Skin epidermis (tissue), 12 donors: ENCODE data around the gene GABRP.
A peak's percentile ranks its signal among the peaks of the same experiment; 100 is the strongest.

Experiments used
- H3K27ac ChIP-seq, 21 experiments: fragments of 200-600 bp; sonication (generic) in 11 of 21; one replicate each; pipeline ENCODE4 v1.5.0; 2020; ENCODE audit warnings: mild to moderate bottlenecking in 3 of 21, inconsistent platforms in 2 of 21, moderate library complexity in 2 of 21
- H3K4me3 ChIP-seq, 7 experiments: fragments of 200-600 bp; sonication (generic) in 2 of 7; one replicate each; pipeline ENCODE4 v1.5.0; 2020; ENCODE audit warnings: inconsistent platforms in 2 of 7, mild to moderate bottlenecking in 2 of 7, moderate library complexity in 1 of 7

GABRP gene

DNA sequence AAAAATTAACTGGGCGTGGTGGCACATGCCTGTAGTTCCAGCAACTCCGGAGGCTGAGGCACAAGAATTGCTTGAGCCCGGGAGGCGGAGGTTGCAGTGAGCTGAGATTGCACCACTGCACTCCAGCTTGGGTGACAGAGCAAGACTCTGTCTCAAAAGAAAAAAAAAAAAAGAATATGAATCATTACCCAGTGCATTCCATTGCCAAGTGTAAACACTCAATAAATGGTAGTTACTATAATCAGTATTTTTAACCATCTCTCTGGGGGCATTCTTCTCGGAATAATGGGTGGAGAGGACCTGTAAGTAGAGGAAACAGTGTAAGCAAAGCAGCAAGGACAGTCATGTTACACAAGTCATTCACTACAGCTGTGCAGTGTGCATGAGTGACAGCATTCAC, 64.5 kb downstream of the GABRP start:
- Histone ChIP-seq H3K27ac (no peak overlapping the region), H3K4me3 (no peak overlapping the region)

GRCh38 chr5:170849374-170849773, 65.8 kb downstream of the GABRP start:
- no peak overlapping the region for H3K4me3 ChIP-seq
- no peak overlapping the region for H3K27ac ChIP-seq

DNA sequence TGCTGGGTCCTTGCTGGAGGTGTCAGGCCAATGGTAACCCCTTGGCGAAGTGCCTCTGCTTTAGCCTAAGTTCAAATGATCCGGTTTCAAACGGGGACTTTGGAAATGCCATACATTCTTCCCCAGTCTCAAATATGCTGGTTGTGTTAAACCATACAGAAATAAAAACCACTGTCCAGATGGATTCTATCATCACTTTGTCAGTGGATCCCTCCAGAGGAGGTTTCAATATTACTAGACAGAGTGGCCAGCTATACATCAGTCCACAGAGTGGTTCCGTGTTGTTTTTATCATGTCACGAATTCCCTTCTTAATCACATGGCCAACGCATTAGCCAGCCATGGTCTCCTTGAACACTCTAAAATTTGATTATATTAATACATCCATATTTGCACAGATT, 71.0 kb downstream of the GABRP start:
- no peak overlapping the region for H3K27ac ChIP-seq
- no peak overlapping the region for H3K4me3 ChIP-seq

DNA sequence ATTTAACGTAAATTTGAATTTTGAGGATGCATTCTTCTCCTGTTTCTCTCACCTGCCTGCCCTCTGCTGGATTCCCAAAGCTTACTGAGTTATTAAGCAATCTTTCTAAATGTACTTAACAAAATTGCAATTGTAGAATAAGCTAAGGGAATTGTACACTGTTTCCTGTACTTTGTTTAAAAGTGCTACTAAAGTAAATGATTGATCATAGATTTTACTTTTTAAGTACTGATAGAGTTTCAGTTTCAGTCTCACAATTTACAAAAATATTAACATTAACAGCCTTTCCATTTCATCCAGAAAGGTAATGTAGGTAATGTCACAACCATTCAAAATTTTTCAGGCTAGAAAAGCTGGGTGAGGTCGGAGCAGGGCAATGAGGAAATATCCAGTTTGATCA, 73.5 kb downstream of the GABRP start:
- no peak overlapping the region for H3K27ac ChIP-seq
- no peak overlapping the region for H3K4me3 ChIP-seq

DNA sequence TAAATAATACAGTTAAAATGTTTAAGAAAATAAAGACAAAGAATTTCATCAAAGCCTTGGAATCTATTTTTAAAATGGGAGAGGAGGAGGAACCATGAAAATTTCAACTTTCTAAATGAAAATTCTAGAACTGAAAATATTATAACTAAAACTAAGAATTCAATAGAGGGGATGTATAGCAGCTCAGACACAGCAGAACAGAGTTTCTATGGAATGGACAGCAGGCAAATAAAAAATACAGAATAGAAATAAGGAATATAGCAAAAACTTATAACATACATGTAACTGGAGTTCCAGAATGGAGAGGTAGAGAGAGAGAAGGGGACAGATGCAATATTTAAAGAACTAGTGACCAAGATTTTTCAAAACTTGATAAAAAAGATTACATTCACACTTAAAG, 76.9 kb downstream of the GABRP start:
- Histone ChIP-seq H3K4me3 (no peak overlapping the region), H3K27ac (no peak overlapping the region)

DNA sequence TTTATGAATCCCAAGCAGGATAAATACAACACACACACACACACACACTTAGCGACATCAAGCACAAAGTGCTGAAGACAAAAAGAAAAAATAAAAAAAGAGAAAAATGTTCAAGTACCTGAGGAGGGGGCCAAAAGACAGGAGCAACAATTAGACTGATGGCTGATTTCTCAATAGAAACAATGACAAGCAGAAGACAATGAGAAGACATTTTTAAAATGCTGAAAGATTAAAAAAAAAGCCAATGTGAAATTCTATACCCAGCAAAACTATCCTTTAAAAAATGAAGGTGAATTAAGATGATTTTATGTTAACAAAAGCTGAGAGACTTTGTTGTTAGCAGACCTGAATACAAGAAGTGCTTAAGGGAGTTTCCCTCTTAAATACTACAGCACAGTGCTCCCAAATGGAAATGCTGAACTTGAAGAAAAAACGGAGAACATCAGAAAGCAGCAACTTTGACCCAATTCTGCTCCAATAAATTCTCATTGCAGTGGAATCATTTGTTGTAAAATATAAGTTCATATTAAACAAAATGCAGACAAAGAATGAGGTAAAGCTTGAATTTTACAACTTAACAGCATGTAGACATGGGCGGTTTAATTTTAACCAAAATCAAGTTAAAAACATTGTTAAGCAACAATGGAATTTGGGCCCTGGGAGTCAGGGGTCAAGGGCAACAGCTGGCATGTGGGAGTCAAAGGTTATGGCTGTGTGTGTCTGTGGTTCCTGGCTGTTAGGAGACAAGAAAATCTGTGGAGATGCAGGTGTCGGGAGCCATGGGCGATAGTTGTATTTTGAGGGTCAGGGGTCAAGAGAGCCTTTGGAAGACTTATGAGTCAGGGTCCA, 77.5 kb downstream of the GABRP start:
- H3K27ac ChIP-seq = no peak overlapping the region
- H3K4me3 ChIP-seq = no peak overlapping the region

DNA sequence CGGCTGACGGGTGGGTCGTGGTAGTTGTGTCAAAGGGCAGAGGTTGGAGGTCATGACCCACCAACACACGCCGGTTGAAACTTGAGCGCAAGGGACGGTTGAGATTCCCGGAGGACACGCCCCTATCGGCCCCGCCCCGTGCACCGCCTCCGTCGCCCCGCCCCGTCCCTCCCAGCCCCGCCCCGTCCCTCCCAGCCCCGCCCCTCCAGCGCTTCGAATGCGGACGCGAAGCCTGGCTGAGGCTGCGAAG, 78.1 kb downstream of the GABRP start:
- no peak overlapping the region for H3K27ac ChIP-seq
- peak overlapping the region in 6 of 7 experiments; percentile 37 to 48 (median 42) for H3K4me3 ChIP-seq

DNA sequence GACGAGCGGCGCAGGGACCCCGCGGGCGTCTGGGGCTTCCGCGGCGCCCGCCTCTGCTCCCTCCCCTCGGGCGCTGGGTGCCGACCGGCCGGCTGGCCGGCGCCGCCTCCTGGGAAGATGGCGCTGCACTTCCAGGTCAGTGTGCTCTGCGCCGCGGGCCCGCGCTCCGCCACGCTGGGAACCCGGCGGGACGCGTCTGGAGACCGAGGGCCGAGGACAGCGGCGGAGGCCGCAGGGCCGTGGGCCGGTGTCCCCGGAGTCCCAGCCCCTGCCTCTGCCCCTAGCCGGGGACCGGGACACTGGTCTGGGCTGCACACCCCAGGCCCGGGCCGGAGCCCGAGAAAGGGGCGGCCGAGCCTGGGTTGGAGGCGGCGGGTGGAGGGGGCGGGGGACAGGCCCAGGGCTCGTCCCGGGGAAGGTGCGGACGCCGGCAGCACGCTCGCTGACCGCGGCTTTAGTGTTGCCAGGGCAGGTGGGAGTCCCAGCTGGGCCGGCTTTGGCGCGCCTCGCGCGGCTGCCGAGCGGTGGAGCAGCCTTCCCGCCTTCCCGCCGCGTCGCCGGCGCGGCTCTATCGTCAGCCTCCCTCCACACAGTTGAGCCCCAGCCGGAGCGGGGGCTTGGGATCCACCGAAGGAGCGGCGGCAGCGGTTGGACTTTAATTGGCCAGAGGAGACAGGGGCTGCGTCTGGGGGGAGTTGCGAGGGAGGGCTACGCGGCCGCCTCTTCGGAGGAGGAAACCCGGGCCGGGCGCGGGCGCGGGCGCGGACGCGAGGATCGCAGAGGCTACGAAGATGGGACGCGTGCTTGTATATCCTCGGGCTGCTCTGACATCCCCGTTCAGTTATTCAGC, 78.6 kb downstream of the GABRP start, which contains the start of gene RANBP17:
Gene RANBP17 (plus strand): TSS at position 102 of the 850 bp plus-strand sequence.
- Histone ChIP-seq H3K27ac (peak within 1 kb of the TSS in 6 of 21 experiments; percentile 12 to 66 (median 48)), H3K4me3 (peak within 1 kb of the TSS; percentile 33 to 48 (median 41))

GRCh38 chr5:170863646-170864045, 80.1 kb downstream of the GABRP start:
- Histone ChIP-seq H3K4me3 (no peak overlapping the region), H3K27ac (no peak overlapping the region)
